ENCODE data around the gene OAS3. TPM values are rescaled to one million over a fixed set of nuclear protein-coding genes. Genes with fewer than 3 reads are reported as not detected.

The OAS3 gene
- polyA plus RNA-seq, 2 donors, result 13.2 to 15.2 TPM

GRCh38 chr12:113002676-113003075 lies 64.4 kb downstream of the OAS3 start:
- no peak overlapping the region for H3K4me3 ChIP-seq (ENCODE audit: low read depth in 1 of 2, low read length in 2 of 2)
- H3K27ac ChIP-seq (ENCODE audit: low read depth in 2 of 2, low read length in 1 of 2), result no peak overlapping the region
- WGBS, 2 donors, result 91 to 94% methylated on average over 5 of the region's 5 CpGs
- H3K36me3 ChIP-seq (ENCODE audit: control insufficient read depth in 2 of 2, insufficient read depth in 2 of 2, low read length in 1 of 2), result peaks cover 3 to 15% of the 10 kb centered on the region in 2 donors
- no peaks in the 10 kb centered on the region for H3K27me3 ChIP-seq (ENCODE audit: control insufficient read depth in 1 of 2, insufficient read depth in 2 of 2, low read length in 2 of 2)
- peaks cover 1 to 2% of the 10 kb centered on the region in 2 donors for H3K9me3 ChIP-seq (ENCODE audit: control insufficient read depth in 2 of 2, insufficient read depth in 1 of 2, low read depth in 1 of 2, low read length in 1 of 2)
- no peaks in the 10 kb centered on the region for H3K4me1 ChIP-seq (ENCODE audit: control insufficient read depth in 2 of 2, insufficient read depth in 2 of 2, low read length in 1 of 2)

GRCh38 chr12:113003636-113004035 lies 65.4 kb downstream of the OAS3 start:
- H3K9me3 ChIP-seq (ENCODE audit: control insufficient read depth in 2 of 2, insufficient read depth in 1 of 2, low read depth in 1 of 2, low read length in 1 of 2), result peaks cover 0 to 2% of the 10 kb centered on the region in 2 donors
- H3K4me3 ChIP-seq (ENCODE audit: low read depth in 1 of 2, low read length in 2 of 2), result no peak overlapping the region
- H3K36me3 ChIP-seq (ENCODE audit: control insufficient read depth in 2 of 2, insufficient read depth in 2 of 2, low read length in 1 of 2), result peaks cover 0 to 17% of the 10 kb centered on the region in 2 donors
- WGBS, 2 donors, result 78 to 82% methylated on average over 9 of the region's 9 CpGs
- H3K27me3 ChIP-seq (ENCODE audit: control insufficient read depth in 1 of 2, insufficient read depth in 2 of 2, low read length in 2 of 2), result no peaks in the 10 kb centered on the region
- H3K27ac ChIP-seq (ENCODE audit: low read depth in 2 of 2, low read length in 1 of 2), result no peak overlapping the region
- no peaks in the 10 kb centered on the region for H3K4me1 ChIP-seq (ENCODE audit: control insufficient read depth in 2 of 2, insufficient read depth in 2 of 2, low read length in 1 of 2)

- Histone ChIP-seq H3K27me3 (ENCODE audit: control insufficient read depth in 1 of 2, insufficient read depth in 2 of 2, low read length in 2 of 2) (no peaks in the 10 kb centered on the region), H3K4me1 (ENCODE audit: control insufficient read depth in 2 of 2, insufficient read depth in 2 of 2, low read length in 1 of 2) (no peaks in the 10 kb centered on the region), H3K9me3 (ENCODE audit: control insufficient read depth in 2 of 2, insufficient read depth in 1 of 2, low read depth in 1 of 2, low read length in 1 of 2) (peaks cover 0 to 1% of the 10 kb centered on the region in 2 donors), H3K36me3 (ENCODE audit: control insufficient read depth in 2 of 2, insufficient read depth in 2 of 2, low read length in 1 of 2) (peaks cover 0 to 23% of the 10 kb centered on the region in 2 donors), H3K27ac (ENCODE audit: low read depth in 2 of 2, low read length in 1 of 2) (no peak overlapping the region), H3K4me3 (ENCODE audit: low read depth in 1 of 2, low read length in 2 of 2) (no peak overlapping the region)
- 80 to 84% methylated on average over 4 of the region's 4 CpGs for WGBS, 2 donors
Measured at GRCh38 chr12:113005762-113006161, 67.5 kb downstream of the OAS3 start.

- H3K4me3 ChIP-seq (ENCODE audit: low read depth in 1 of 2, low read length in 2 of 2), result no peak overlapping the region
- WGBS, 2 donors, result 87 to 93% methylated on average over 7 of the region's 7 CpGs
- peaks cover 0 to 3% of the 10 kb centered on the region in 2 donors for H3K9me3 ChIP-seq (ENCODE audit: control insufficient read depth in 2 of 2, insufficient read depth in 1 of 2, low read depth in 1 of 2, low read length in 1 of 2)
- H3K36me3 ChIP-seq (ENCODE audit: control insufficient read depth in 2 of 2, insufficient read depth in 2 of 2, low read length in 1 of 2), result peaks cover 0 to 23% of the 10 kb centered on the region in 2 donors
- no peak overlapping the region for H3K27ac ChIP-seq (ENCODE audit: low read depth in 2 of 2, low read length in 1 of 2)
- H3K27me3 ChIP-seq (ENCODE audit: control insufficient read depth in 1 of 2, insufficient read depth in 2 of 2, low read length in 2 of 2), result no peaks in the 10 kb centered on the region
- no peaks in the 10 kb centered on the region for H3K4me1 ChIP-seq (ENCODE audit: control insufficient read depth in 2 of 2, insufficient read depth in 2 of 2, low read length in 1 of 2)
Measured at GRCh38 chr12:113006206-113006605, 67.9 kb downstream of the OAS3 start.

- H3K27me3 ChIP-seq (ENCODE audit: control insufficient read depth in 1 of 2, insufficient read depth in 2 of 2, low read length in 2 of 2), result no peaks in the 10 kb centered on the region
- H3K9me3 ChIP-seq (ENCODE audit: control insufficient read depth in 2 of 2, insufficient read depth in 1 of 2, low read depth in 1 of 2, low read length in 1 of 2), result peaks cover 0 to 4% of the 10 kb centered on the region in 2 donors
- no peak overlapping the region for H3K27ac ChIP-seq (ENCODE audit: low read depth in 2 of 2, low read length in 1 of 2)
- H3K4me1 ChIP-seq (ENCODE audit: control insufficient read depth in 2 of 2, insufficient read depth in 2 of 2, low read length in 1 of 2), result no peaks in the 10 kb centered on the region
- 90 to 94% methylated on average over 6 of the region's 6 CpGs for WGBS, 2 donors
- peaks cover 0 to 23% of the 10 kb centered on the region in 2 donors for H3K36me3 ChIP-seq (ENCODE audit: control insufficient read depth in 2 of 2, insufficient read depth in 2 of 2, low read length in 1 of 2)
- no peak overlapping the region for H3K4me3 ChIP-seq (ENCODE audit: low read depth in 1 of 2, low read length in 2 of 2)
Measured at GRCh38 chr12:113006641-113007040, 68.4 kb downstream of the OAS3 start.

GRCh38 chr12:113007166-113007565 lies 68.9 kb downstream of the OAS3 start:
- 80 to 84% methylated on average over 4 of the region's 4 CpGs for WGBS, 2 donors
- Histone ChIP-seq H3K27me3 (ENCODE audit: control insufficient read depth in 1 of 2, insufficient read depth in 2 of 2, low read length in 2 of 2) (no peaks in the 10 kb centered on the region), H3K4me3 (ENCODE audit: low read depth in 1 of 2, low read length in 2 of 2) (no peak overlapping the region), H3K9me3 (ENCODE audit: control insufficient read depth in 2 of 2, insufficient read depth in 1 of 2, low read depth in 1 of 2, low read length in 1 of 2) (peaks cover 0 to 4% of the 10 kb centered on the region in 2 donors), H3K36me3 (ENCODE audit: control insufficient read depth in 2 of 2, insufficient read depth in 2 of 2, low read length in 1 of 2) (peaks cover 0 to 23% of the 10 kb centered on the region in 2 donors), H3K4me1 (ENCODE audit: control insufficient read depth in 2 of 2, insufficient read depth in 2 of 2, low read length in 1 of 2) (no peaks in the 10 kb centered on the region), H3K27ac (ENCODE audit: low read depth in 2 of 2, low read length in 1 of 2) (no peak overlapping the region)

GRCh38 chr12:113010701-113011100 lies 72.4 kb downstream of the OAS3 start:
- H3K27ac ChIP-seq (ENCODE audit: low read depth in 2 of 2, low read length in 1 of 2), result no peak overlapping the region

GRCh38 chr12:113014565-113014964 lies 76.3 kb downstream of the OAS3 start:
- 52 to 73% methylated on average over 9 of the region's 9 CpGs for WGBS, 2 donors

More at GRCh38 chr12:113010701-113011100, 72.4 kb downstream of the OAS3 start:
- H3K4me3 ChIP-seq (ENCODE audit: low read depth in 1 of 2, low read length in 2 of 2), result no peak overlapping the region
- H3K36me3 ChIP-seq (ENCODE audit: control insufficient read depth in 2 of 2, insufficient read depth in 2 of 2, low read length in 1 of 2), result peaks cover 0 to 14% of the 10 kb centered on the region in 2 donors
- H3K9me3 ChIP-seq (ENCODE audit: control insufficient read depth in 2 of 2, insufficient read depth in 1 of 2, low read depth in 1 of 2, low read length in 1 of 2), result peaks cover 0 to 4% of the 10 kb centered on the region in 2 donors
- H3K27me3 ChIP-seq (ENCODE audit: control insufficient read depth in 1 of 2, insufficient read depth in 2 of 2, low read length in 2 of 2), result no peaks in the 10 kb centered on the region
- 76 to 77% methylated on average over 2 of the region's 2 CpGs for whole genome bisulfite sequencing, 2 donors
- no peaks in the 10 kb centered on the region for H3K4me1 ChIP-seq (ENCODE audit: control insufficient read depth in 2 of 2, insufficient read depth in 2 of 2, low read length in 1 of 2)

GRCh38 chr12:113016796-113017195 lies 78.5 kb downstream of the OAS3 start:
- Histone ChIP-seq H3K27me3 (ENCODE audit: control insufficient read depth in 1 of 2, insufficient read depth in 2 of 2, low read length in 2 of 2) (no peaks in the 10 kb centered on the region), H3K27ac (ENCODE audit: low read depth in 2 of 2, low read length in 1 of 2) (no peak overlapping the region), H3K36me3 (ENCODE audit: control insufficient read depth in 2 of 2, insufficient read depth in 2 of 2, low read length in 1 of 2) (no peaks in the 10 kb centered on the region), H3K4me3 (ENCODE audit: low read depth in 1 of 2, low read length in 2 of 2) (no peak overlapping the region), H3K9me3 (ENCODE audit: control insufficient read depth in 2 of 2, insufficient read depth in 1 of 2, low read depth in 1 of 2, low read length in 1 of 2) (no peaks in the 10 kb centered on the region), H3K4me1 (ENCODE audit: control insufficient read depth in 2 of 2, insufficient read depth in 2 of 2, low read length in 1 of 2) (no peaks in the 10 kb centered on the region)
- WGBS, 2 donors, result 83 to 85% methylated on average over 5 of the region's 5 CpGs

More at GRCh38 chr12:113014565-113014964, 76.3 kb downstream of the OAS3 start:
- H3K27ac ChIP-seq (ENCODE audit: low read depth in 2 of 2, low read length in 1 of 2), result no peak overlapping the region
- no peaks in the 10 kb centered on the region for H3K27me3 ChIP-seq (ENCODE audit: control insufficient read depth in 1 of 2, insufficient read depth in 2 of 2, low read length in 2 of 2)
- H3K36me3 ChIP-seq (ENCODE audit: control insufficient read depth in 2 of 2, insufficient read depth in 2 of 2, low read length in 1 of 2), result peaks cover 0 to 3% of the 10 kb centered on the region in 2 donors
- no peaks in the 10 kb centered on the region for H3K4me1 ChIP-seq (ENCODE audit: control insufficient read depth in 2 of 2, insufficient read depth in 2 of 2, low read length in 1 of 2)
- peaks cover 0 to 4% of the 10 kb centered on the region in 2 donors for H3K9me3 ChIP-seq (ENCODE audit: control insufficient read depth in 2 of 2, insufficient read depth in 1 of 2, low read depth in 1 of 2, low read length in 1 of 2)
- H3K4me3 ChIP-seq (ENCODE audit: low read depth in 1 of 2, low read length in 2 of 2), result no peak overlapping the region

GRCh38 chr12:113019025-113019424 lies 80.8 kb downstream of the OAS3 start:
- no peaks in the 10 kb centered on the region for H3K9me3 ChIP-seq (ENCODE audit: control insufficient read depth in 2 of 2, insufficient read depth in 1 of 2, low read depth in 1 of 2, low read length in 1 of 2)
- H3K36me3 ChIP-seq (ENCODE audit: control insufficient read depth in 2 of 2, insufficient read depth in 2 of 2, low read length in 1 of 2), result no peaks in the 10 kb centered on the region
- H3K27me3 ChIP-seq (ENCODE audit: control insufficient read depth in 1 of 2, insufficient read depth in 2 of 2, low read length in 2 of 2), result no peaks in the 10 kb centered on the region
- WGBS, 2 donors, result 31 to 47% methylated on average over 4 of the region's 4 CpGs
- H3K4me3 ChIP-seq (ENCODE audit: low read depth in 1 of 2, low read length in 2 of 2), result no peak overlapping the region
- no peaks in the 10 kb centered on the region for H3K4me1 ChIP-seq (ENCODE audit: control insufficient read depth in 2 of 2, insufficient read depth in 2 of 2, low read length in 1 of 2)
- H3K27ac ChIP-seq (ENCODE audit: low read depth in 2 of 2, low read length in 1 of 2), result no peak overlapping the region

All from esophagus (tissue), 2 donors.